ENCODE results near the gene IFTAP. TPM values are rescaled to one million over a fixed set of nuclear protein-coding genes. Genes with fewer than 3 reads are reported as not detected.

IFTAP gene
- total and polyA plus RNA-seq, 8 donors = 14.9 to 95.0 (median 29.9) TPM

DNA sequence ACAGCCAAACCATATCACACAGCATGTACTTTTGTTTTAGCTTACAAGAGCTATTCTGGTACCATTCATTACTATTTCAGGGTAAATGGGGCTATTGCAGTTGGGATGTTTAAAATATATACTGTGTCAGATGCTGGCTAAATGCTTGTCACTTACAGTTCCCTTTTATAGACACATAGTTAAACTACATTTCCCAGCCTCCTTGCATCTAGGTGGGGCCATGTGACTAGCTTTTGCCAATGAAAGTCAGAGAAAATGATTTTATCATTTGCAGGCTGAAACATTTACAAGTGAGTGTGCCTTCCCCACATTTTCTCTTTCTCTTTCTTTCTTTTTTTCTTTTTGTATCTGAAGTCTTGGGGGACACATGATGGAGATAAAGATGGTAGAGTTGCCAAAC, 7.8 kb upstream of the IFTAP start:
- no peak for DNase-seq
- intact Hi-C loops (cut with DNase I; ENCODE audit: low total_unique reads) = no loop called here
- TF ChIP-seq EP300 (IDR thresholded peaks at IDR 0.05) (no peak), POLR2A (IDR thresholded peaks at IDR 0.05) (no peak)
- TF ChIP-seq, protein P1, sequence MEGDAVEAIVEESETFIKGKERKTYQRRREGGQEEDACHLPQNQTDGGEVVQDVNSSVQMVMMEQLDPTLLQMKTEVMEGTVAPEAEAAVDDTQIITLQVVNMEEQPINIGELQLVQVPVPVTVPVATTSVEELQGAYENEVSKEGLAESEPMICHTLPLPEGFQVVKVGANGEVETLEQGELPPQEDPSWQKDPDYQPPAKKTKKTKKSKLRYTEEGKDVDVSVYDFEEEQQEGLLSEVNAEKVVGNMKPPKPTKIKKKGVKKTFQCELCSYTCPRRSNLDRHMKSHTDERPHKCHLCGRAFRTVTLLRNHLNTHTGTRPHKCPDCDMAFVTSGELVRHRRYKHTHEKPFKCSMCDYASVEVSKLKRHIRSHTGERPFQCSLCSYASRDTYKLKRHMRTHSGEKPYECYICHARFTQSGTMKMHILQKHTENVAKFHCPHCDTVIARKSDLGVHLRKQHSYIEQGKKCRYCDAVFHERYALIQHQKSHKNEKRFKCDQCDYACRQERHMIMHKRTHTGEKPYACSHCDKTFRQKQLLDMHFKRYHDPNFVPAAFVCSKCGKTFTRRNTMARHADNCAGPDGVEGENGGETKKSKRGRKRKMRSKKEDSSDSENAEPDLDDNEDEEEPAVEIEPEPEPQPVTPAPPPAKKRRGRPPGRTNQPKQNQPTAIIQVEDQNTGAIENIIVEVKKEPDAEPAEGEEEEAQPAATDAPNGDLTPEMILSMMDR (IDR thresholded peaks at IDR 0.05) = no peak
- Histone ChIP-seq H3K9me3 (peaks cover 0 to 3% (median 1%) of the 10 kb centered on the region in 4 donors), H3K27me3 (peaks cover 0 to 23% (median 3%) of the 10 kb centered on the region in 3 donors), H3K27ac (no peak overlapping the region), H3K4me1 (no peaks in the 10 kb centered on the region), H3K4me3 (no peak overlapping the region), H3K36me3 (no peaks in the 10 kb centered on the region)

DNA sequence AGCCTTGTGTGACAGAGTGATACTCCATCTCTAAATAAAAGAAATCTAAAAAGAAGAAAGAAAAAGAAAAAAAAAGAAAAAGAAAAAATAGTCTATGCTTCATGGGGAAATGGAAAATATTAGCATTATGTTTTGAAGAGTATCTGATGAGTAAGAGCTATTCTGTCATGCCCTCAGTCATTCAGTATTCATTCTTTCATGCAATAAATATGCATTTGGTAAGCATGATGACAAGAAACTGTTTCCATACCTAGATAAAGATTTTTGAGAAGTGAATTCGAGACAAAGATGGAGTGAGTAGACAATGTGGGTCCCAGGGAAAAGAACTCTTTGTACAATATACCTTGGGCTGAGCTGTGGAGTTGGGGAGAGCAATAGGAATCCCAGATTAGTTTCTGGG, 6.2 kb upstream of the IFTAP start:
- TF ChIP-seq EP300 (IDR thresholded peaks at IDR 0.05) (no peak), POLR2A (IDR thresholded peaks at IDR 0.05) (no peak), POLR2AphosphoS5 (IDR thresholded peaks at IDR 0.05) (no peak)
- TF ChIP-seq, protein P1 (IDR thresholded peaks at IDR 0.05) = no peak
- DNase-seq = no peak
- no peaks in the 10 kb centered on the region for H3K36me3 ChIP-seq
- H3K9me3 ChIP-seq = no peaks in the 10 kb centered on the region
- no peak overlapping the region for H3K4me3 ChIP-seq
- no peak overlapping the region for H3K27ac ChIP-seq
- 28 to 59% (median 42%) methylated on average over 1 of the region's 1 CpG for WGBS, 5 donors
- no peaks in the 10 kb centered on the region for H3K4me1 ChIP-seq
- peaks cover 0 to 29% (median 9%) of the 10 kb centered on the region in 3 donors for H3K27me3 ChIP-seq
- intact Hi-C loops (cut with DNase I; ENCODE audit: low total_unique reads) = no loop called here

DNA sequence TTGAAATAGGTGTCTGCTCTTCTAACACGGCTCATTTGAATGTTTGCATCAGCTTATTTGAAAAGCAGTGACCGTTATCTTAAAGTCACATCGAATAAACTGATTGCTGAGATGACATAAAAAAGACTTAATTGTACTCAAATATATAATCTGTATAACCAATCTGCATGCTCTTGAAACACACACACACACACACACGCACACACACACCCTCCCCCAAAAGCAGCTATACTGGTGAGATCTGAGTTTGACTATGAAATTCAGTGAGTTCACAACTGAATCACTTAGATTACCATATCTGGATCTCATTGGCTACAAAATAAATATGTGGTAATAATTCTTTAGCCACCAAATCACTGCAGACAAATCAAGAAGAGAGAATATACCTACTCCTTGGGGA, 3.8 kb upstream of the IFTAP start:
- DNase-seq = no peak
- no peak overlapping the region for H3K27ac ChIP-seq
- WGBS, 5 donors = 21 to 57% (median 45%) methylated on average over 4 of the region's 4 CpGs
- H3K4me1 ChIP-seq = peaks cover 3 to 15% (median 12%) of the 10 kb centered on the region in 4 donors
- H3K36me3 ChIP-seq = no peaks in the 10 kb centered on the region
- H3K4me3 ChIP-seq = no peak overlapping the region
- H3K27me3 ChIP-seq = peaks cover 0 to 29% (median 9%) of the 10 kb centered on the region in 3 donors
- intact Hi-C loops (cut with DNase I; ENCODE audit: low total_unique reads) = no loop called here
- H3K9me3 ChIP-seq = no peaks in the 10 kb centered on the region
- TF ChIP-seq POLR2AphosphoS5 (IDR thresholded peaks at IDR 0.05) (no peak), EP300 (IDR thresholded peaks at IDR 0.05) (no peak), POLR2A (IDR thresholded peaks at IDR 0.05) (no peak)
- TF ChIP-seq, protein P1 (IDR thresholded peaks at IDR 0.05) = no peak

DNA sequence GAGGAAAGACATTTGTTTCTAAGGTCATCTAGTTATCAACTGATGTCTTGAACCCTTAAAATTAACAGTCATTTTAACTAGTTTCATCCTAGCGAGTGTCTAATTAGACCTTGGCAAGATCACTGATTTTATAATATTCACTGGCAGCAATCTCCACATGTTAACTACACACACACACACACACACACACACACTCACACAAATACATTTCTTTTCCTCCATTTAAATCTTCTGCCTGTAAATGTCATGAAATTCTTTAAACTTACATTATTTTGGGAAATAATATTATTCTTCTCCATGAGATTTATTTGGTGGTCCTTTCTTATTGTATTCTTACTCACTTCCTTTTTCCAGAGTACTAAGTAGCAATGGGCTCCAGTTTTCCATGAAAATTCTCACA, 2.9 kb upstream of the IFTAP start:
- Histone ChIP-seq H3K9me3 (no peaks in the 10 kb centered on the region), H3K36me3 (no peaks in the 10 kb centered on the region), H3K4me1 (peaks cover 4 to 20% (median 15%) of the 10 kb centered on the region in 4 donors), H3K27me3 (peaks cover 0 to 29% (median 9%) of the 10 kb centered on the region in 3 donors), H3K4me3 (no peak overlapping the region), H3K27ac (no peak overlapping the region)
- DNase-seq = no peak
- intact Hi-C loops (cut with DNase I; ENCODE audit: low total_unique reads) = no loop called here
- TF ChIP-seq, protein P1 (IDR thresholded peaks at IDR 0.05) = no peak
- TF ChIP-seq EP300 (IDR thresholded peaks at IDR 0.05) = no peak
- WGBS, 5 donors = 30 to 69% (median 37%) methylated on average over 1 of the region's 1 CpG
